Activated CD4-positive, alpha-beta T cell treated with anti-CD3 and anti-CD28 coated beads for 4 hours (primary cell): ENCODE data around the gene BACH2.
"Not testable (repeated sequence)": the region's sequence is repeated elsewhere in the genome, so short reads cannot be mapped to it uniquely, and the experiment has no call there.

ENCODE experiments used
- DNase-seq, 2 donors: peaks; one replicate each; pipeline ENCODE4 v3.0.0-alpha.2; 2020

The BACH2 gene

DNA sequence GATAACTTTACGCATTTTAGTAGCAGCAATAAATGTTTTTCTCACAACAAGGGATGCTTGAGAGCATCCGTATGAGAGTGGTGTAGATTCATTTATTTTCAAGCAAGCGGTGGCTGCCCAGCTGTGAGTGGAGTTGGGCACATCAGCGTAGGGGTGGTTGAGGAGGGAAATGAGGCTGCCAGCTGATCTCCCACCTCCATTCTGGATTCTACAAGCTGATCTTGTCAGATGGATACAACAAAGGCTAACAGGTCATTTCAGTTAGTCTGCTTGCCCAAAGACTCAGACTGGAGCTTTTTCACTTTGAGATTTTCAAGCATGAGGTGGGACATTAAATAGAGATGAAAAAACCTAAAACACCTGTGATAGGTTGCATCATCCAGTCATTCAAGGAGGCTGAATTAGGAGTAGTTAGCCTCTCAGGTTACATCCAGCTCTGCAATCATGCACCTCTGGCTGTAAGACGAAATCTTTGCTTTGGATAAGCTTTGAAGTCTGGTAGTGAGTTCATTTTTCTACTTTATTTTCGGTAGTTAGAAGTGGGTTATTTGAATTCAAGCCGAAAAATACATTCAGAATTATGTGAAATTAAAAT lies 1.9 kb upstream of the BACH2 start:
- no peak for DNase-seq

DNA sequence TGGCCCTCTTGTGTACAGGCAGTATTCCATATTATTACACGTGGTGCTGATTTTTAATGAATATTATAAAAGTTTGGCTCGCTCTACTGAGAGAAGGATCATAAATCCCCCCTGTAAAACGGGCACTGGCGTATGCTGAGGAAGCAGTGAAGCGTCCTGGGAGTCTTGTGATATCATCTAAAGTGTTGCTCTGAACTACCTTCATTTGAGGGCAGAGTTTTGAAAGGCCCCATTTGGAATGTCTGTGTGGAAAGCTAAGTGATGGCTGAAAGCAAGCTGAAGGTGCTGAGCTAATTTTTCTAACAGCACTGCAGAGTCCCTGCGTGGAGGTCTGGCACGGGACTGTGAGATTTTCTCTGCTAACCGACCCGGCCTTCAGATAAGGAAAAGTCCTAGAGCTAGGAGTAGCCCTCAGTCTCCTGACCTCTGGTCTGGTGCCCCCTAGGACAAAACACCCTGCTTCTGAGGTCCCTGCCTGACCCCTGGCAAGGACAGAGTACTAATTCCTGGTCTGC lies 1.3 kb upstream of the BACH2 start:
- DNase-seq: no peak

DNA sequence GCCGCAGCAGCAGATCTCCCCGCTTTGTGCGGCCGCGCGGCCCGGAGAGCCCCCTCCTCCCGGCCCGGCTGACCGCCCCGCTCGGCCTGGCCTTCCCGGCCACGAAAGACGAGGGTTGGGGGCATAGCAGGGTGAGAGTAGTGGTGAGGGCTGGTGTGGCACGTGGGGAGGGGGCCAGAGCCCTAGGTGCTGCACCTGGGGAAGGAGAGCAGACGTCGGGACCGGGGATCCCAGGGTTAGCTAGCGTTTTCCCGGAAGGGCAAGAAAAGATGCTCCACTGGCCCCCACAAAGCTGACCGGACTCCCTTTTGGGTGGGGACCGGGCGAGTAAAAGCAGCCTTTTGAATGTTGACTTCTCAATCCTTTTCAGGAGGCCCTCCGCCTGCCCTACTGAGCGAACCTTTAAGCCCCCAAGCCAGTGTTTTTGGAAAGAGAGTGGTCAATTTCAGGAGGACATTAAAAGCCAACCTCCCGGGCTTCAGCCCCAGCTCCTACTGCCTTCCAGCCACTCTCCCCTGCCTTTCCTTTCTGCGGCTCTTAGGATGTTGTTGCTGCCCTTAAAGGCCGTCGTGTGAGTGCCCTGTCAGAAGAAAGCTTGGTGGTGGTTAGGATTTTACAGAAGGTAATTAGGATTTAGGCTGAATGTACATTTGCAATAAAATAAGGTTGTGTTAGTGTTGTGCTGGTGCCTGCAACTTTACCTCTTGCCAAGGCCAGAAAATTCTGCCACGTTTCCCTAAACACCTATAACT lies 648 bp upstream of the BACH2 start:
- DNase-seq: no peak

DNA sequence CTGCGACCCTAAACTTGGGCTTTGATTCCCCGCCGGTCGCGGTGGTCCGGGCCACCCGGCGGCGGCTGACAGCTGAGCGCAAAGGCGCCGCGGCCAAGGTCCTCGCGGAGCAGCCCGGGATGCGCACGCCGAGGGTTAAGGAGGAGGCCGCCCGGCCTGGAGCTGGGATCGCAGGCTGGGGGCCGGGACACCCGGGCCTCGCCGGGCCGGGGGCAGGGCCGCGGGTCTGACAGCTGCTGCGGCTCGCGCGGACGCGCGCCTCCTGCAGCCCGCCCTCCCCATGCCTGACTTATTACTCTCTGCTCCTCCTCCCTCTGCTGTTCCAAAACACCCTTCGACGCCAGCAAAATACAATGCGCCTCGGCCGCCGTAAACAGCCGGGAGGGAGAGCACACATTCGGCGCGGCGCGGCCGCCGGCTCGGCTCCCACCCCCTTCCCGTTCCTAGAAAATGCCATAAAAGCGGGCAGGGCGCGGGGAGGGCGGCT lies 746 bp downstream of the BACH2 start:
- peak; percentile 65 to 72 for DNase-seq

DNA sequence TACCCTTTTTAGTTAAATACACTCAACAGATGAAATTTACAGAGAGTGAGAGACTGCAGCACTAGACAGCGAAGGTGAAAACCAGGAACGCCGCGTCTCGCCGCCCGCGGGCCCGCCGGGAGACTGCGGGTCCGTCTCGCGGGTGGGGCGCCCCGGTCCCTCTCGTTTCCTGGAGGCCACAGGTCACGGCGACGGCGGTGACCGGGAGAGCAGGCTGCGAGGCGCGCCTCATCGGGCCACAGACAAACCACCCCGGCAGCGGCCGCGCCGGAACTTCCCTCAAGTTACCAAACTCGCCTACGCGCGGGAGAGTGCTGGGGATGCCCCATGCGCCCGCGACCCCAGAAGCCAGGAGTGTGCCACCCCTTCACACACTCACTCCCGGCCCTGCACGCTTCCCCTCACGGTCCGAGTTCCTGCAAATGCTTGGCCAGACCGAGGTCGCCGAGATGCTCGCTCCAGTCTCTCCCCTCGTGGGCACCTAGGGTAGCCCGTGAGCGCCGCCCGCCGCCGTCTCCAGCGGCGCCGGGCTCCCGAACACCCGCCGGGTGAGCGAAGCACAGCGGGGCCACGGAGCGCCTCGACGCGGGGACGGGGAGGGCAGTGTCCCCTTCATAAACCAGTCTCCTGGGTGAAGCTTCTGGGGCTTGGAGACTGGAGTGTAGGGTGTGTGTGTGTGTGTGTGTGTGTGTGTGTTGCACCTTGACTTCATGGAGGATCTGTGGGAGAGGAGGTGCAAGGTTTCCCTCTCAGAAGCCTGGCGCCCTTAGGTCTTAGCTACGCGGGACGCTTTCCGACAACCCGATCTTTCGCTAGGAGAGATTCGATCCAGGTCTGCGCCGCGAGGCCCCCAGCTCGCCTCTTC lies 1.4 kb downstream of the BACH2 start:
- peak; percentile 76 to 84 for DNase-seq

DNA sequence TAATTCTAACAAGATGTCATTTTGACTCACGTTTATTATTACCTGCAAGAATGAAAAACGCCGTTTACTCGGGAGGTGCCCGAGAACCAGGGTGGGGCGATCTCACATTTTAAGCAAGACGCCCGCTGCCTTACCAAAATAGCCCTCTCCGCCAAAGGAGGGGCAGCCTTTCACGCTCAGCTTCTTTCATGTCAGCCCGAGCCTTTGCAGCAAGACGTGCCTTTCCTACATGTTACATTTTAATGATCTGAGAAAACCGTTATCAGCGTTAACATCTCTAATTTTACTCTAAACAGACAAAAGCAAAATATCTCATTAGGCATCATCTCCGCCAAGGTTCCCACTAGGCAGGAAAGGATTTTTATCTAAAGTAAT lies 2.0 kb downstream of the BACH2 start:
- peak; percentile 54 to 57 for DNase-seq

DNA sequence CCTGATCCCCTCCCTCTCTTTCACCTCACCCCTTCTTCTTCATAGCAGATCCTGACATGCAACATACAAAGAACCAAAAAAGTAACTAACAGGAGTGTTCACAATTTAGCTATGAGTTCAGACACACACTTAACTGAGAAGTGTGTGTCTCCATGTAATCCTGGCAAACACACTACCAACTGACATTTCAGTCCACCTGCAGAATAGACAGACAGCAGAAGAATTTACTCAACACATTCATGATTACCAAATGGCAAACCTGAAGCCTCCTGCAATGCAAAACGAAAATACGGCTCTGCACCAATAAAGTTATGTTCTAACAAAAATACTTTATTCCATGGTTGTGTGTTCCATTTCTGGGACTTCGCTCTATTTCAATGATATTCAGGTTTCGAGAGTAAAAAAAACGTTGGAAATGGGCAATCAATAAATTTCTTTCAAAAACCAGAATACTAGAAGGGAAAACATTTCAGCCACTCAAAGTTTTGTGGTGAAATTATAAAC lies 2.6 kb downstream of the BACH2 start:
- no peak for DNase-seq

DNA sequence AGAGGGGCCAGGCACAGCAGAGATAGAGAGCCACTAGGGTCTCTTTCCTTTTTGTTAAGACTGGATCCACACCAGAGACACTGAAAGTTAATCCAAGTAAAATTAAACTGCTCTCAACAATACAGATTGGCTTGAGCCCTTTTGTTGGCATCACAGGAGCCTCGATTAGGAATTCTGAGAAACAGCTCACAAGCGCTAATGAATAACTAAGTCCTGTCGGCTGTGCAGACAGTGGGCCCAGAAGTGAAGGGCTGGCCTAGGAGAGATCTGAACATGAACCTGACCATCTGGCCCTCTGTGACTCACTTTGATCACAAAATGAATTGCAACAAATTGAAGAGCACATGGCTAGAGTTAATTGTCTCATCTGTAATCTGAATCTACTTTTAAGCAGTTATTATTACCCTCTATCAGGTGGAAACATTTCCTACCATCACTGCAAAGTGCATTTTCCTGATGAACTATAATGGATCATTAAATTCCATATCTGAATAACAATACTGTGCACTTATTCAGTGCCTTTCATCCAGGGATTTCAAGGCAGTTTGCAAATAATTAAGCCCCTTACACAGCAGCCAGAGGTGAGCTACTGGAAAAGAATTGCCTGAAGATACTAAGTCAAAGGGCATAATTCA lies 3.2 kb downstream of the BACH2 start:
- DNase-seq: no peak

DNA sequence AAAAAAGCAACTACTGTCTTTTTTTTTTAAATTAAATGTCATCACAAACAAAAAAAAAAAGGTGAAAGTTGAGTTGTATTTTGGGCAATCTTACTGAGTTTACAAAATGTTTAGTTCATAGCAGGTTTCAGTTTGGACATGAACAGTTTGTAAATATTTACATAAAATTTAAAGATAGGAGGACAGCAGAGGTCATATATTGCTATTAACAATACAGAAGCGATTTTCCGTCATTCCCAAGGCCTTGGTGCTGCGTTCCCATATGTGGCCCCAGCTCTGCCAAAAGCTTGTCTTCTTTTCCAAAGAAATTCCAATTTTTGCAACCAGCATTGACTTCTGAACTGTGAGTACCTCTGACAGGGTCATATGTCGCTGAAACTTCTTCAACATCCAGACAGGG lies 5.1 kb downstream of the BACH2 start:
- DNase-seq: no peak

DNA sequence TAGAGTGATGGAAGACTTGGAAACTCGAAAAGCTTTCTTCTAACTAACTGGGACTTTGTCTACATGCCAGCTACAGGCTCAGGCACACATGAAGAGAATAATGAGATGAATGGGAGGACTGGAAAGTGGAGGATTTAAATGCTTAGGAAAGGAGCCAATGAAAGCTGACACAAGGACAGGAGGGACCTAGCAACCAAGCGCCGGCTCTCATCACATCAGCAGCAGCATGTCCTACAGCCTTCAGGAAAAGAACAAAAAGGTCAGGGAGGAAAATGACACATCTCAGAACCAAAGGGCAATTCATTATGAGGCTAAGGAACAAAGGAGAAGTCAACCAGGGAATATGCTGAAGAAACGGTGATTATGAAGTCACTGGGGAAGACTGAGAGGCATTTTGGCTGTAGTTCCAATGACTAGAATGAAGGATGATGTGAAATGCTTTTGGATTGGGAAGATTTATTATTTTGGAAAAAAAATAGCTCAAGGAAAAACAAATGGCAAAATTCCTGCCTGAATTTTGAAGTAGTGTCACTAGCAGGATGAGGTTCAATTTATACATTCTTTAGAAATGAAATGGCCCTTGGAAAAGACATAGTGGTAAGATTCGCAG lies 5.7 kb downstream of the BACH2 start:
- no peak for DNase-seq

DNA sequence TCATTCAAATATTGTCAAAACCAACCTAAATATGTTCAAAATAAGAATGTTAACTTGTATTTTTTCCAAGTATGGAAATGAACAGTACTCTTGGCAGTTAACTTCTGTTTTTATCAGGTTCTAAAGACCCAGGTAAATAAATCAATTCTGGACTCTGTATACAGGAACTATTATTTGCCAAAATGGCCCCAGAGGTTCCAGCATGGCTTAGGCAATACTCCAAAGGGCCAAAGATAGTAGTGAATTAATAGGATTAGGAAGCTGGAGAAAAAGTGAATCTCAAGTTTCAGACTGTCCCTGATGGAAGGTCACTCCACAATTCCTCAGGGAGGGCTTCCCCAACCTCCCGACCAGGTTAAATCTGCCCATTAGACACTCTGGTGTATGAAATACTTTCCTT lies 6.7 kb downstream of the BACH2 start:
- no peak for DNase-seq

DNA sequence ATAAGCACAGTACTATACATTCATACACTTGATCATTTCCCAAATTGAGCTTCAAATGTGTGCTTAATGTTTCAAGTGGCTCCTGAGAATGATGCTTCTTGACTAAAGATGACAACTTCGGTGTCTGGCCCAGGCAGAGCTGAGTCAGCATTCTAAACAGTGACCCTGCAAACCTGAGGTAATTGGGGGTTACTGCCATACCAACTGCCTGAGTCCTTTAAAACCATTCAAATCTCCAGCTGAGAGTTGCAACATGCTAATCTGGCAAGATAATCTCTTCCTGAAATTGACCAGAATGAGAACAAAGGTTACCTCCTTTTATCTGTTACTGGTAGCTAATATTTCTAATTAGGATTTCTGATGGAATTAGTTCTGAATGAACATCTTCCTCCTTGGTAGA lies 8.2 kb downstream of the BACH2 start:
- DNase-seq: no peak

DNA sequence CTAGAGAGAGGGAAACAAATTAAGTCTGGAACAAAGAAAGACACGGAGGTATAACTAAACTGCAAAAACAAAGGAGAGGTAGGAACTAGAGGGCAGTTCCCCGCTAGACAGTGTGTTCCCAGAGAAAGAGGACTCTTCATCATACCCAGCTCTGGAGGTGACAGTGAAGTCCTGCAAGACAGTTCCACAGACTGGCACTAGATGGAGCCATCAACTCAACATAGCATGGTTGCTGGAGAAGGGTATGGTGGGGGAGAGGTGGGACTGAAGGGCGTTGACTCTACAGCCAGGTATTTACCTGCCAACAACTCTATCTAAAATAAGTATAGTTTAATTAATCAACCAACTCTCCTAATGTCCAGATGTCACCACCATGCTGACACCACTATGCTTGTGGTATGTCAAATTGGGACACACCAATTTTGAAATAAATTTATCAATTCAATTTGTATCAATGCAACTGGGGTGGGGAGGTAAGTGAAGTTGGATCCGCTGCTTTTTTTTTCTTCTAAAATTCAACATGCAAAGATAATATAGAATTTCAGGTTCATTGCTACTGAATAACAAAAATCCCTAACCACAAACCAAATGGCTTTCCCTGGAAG lies 9.7 kb downstream of the BACH2 start:
- DNase-seq: peak; percentile 39 to 64

DNA sequence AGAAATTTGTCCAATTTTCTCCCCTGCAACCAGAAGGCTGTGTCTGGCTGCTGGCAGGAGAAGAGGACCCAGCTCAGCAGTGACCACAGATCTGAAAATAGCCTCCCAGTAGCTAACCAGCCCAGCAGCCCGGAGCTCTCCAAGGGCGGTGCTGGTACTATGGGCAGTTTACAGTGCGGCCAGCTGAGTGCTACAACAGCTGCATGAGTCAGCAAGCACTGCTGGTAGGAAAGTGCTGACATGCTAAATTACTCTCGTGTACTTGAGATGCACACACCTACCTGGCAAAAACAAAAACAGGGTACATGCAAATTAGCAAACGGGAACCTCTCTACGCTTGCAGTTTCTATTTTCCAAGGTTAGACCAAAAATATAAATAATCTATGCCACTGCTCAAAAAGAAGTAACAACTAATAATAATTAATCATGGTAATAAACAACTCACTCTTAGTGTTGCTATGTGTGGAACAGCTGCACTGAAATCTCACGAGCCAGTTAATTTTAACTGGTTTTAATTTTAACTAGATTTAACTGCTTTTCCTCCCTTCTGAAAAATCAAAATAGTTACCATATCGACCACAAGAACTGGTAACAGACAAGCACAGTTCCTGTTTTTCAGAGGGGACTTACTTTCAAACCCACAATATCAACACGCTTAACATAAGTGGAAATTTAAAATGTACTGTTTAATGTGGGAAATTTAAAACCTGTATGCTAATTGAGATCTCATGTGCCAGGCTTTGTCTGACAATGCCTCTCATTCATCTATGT lies 10.8 kb downstream of the BACH2 start:
- peak in 1 of 2 donors; percentile 57 for DNase-seq

DNA sequence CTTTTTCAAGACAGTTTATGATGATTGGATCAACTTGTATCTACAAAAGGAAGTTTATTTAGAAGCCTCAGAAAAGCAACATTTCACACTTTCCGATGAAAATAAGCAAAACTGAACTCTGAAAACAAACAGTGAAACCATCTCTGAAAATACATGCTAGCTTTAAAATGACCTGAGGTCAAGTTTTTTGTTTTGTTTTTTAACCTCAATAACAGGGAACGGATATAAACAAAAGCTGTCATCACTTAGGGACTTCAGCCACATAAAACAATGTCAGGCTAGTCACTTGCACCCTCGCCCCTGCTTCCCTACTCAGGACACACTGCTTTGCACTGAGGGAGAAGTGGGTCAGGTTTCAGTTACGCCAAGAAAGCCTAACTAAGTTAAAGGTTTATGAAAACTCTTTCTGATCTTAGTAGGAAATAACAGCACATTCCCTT lies 11.6 kb downstream of the BACH2 start:
- DNase-seq: no peak

DNA sequence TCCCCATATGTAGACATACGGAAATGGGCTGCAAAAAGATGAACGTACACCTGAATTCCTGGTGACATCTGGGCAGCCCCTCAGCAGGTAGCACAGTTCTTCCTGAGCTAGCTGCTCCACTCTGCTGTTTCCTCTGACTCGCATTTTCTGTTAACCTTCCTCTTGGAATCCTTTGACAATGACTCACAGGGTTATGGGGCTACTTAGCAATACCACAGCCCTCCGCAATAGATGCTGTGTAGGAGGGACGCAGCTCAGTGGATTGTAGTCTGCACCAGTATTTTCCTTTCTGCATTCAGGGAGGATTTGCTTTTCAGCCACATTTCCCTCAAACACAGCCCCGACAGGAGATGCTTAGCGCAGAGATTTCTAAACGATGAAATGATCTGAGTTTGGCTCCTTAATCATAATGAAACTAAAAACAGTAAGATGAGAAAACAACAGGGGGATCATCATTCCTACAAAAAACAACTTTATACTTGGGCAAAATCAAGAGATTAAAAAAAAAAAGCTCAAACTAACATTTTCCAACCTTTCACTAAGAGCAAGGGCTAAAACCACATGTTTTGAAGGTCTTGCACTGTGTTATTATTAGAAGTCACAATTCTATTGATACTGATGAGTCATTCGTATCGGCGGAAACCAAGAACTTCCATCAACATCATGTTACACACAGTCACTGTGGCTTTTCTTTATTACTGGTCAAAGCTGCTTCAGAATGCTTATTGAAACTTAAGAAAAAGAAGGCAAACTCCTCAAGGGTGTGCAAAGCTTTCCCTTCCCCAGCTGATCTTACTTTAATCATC lies 12.2 kb downstream of the BACH2 start:
- peak; percentile 57 to 64 for DNase-seq

DNA sequence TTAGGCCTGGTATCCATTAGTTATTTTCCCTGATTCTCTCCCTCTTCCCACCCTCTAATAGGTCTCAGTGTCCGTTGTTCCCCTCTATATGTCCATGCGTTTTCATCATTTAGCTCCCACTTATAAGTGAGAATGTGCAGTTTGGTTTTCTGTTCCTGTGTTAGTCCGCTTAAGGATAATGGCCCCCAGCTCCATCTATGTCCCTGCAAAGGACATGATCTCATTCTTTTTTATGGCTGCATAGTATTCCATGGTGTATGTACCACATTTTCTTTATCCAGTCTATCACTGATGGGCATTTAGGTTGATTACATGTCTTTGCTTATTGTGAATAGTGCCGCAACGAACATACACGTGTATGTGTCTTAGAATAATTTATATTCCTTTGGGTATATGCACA lies 14.4 kb downstream of the BACH2 start:
- DNase-seq: not testable (repeated sequence)

DNA sequence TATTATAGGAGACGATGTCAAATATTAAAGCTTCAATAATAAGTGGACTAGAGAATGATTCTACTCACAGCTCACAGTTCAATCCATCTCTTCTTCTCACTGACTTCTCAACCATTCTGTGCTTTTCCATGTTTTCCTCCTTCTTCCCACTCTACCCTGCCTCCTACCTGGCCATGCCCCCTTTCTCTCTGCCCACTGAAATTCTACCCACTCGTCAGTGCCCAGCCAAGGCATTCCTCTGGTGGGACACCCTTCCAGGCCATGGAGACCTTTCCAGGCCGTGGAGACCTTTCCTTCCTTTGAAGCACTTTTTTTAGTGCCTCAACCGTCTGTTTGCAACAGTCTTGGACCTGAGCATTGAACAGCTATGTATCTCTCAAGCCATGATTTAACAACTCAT lies 18.5 kb downstream of the BACH2 start:
- DNase-seq: no peak

DNA sequence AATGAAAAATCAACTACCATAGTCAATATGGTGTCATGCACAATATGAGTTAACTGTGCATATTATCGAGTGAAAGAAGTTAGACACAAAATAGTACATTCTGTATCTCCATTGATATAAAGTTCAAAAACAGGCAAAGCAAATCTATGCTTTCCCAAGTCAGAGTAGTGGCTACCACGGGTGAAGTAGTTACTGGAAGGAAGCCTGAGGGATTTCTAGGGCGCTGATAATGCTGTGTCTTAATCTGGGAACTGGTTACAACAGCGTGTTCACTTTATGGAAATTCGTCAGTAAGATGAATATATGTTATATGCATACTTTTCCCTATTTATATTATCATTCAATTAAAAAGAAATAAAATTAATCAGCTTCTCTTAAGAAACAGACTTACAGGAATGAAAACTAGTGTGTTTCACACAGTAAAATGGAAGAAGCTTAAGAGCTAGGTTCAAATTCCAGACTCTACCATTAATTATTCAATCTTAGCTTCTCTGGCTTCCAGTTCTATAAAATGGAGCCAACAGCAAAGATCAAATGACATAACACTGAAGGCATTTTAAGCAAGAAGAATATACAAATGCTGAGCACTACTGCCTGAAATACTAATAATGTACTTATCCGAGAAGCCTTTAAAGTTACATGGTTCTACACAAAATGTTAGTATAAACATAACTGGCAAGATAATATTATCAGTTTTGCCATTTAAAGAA lies 19.2 kb downstream of the BACH2 start:
- no peak for DNase-seq
